Endothelial cell of umbilical vein (primary cell): Measurements from ENCODE around the gene RAB35.

Experiments used
- CTCF ChIP-seq, 2 donors: IDR thresholded peaks; 1 replicate in 1 of 2; 2 replicates in 1 of 2; pipeline ENCODE4 v1.5.1; 2011; ENCODE audit warnings: low read length in 2 of 2, mild to moderate bottlenecking in 2 of 2, moderate library complexity in 2 of 2, control low read depth in 1 of 2, inconsistent platforms in 1 of 2, low read depth in 1 of 2; ENCODE audit not compliant: insufficient read depth in 1 of 2; ENCODE audit errors: extremely low read depth in 1 of 2
- MAX ChIP-seq: IDR thresholded peaks from 2 replicates; pipeline ENCODE4 v1.6.1; 2011; ENCODE audit not compliant: insufficient read depth, insufficient read length
- POLR2AphosphoS5 ChIP-seq: IDR thresholded peaks from 2 replicates; pipeline ENCODE4 v1.6.1; 2012; ENCODE audit warnings: low read depth, mild to moderate bottlenecking, control low read depth, low read length, moderate library complexity; ENCODE audit not compliant: insufficient read depth

DNA sequence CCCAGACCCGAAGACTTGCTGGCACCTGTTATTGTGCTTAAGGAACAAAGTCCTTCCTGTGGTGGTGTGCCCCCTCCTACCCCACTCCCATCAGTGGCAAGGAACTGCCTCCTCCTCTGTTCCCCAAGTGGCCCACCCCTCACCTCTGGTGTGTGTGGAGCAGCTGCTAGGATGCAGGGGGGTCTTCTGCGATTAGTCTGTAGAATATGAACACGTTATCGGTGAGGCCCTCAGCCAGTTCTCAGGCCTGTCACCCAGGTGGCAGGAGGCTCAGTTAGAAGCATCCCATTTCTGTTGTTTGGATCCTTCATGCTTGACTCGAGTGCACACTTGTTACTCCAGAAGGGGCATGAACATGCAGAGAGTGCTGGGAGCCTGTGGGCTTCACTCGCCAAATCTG is 39.3 kb downstream of the RAB35 start:
- TF ChIP-seq CTCF (IDR thresholded peaks at IDR 0.05; ENCODE audit: extremely low read depth in 1 of 2, insufficient read depth in 1 of 2, low read depth in 1 of 2, low read length in 2 of 2) (no peak), MAX (no peak), POLR2AphosphoS5 (no peak)
